VCaP (cell line): ENCODE measurements around the gene GPD2.

Experiments used
- H3K27ac ChIP-seq: fragments of 450-650 bp; 2 replicates; pipeline ENCODE4 v1.5.1; 2017
- CTCF ChIP-seq: fragments of 450-650 bp; conservative IDR thresholded peaks from 2 replicates; pipeline ENCODE4 v1.5.1; 2017; ENCODE audit warnings: mild to moderate bottlenecking, moderate library complexity

GPD2 gene

GRCh38 chr2:156437272-156437930 lies 1.2 kb downstream of the GPD2 start:
- peak overlapping the region; percentile 98 for H3K27ac ChIP-seq
- TF ChIP-seq CTCF: no peak

- no peak for TF ChIP-seq CTCF
- no peak overlapping the region for H3K27ac ChIP-seq
Observed at GRCh38 chr2:156437931-156438410, 1.8 kb downstream of the GPD2 start.

- TF ChIP-seq CTCF: no peak
- no peak overlapping the region for H3K27ac ChIP-seq
Observed at GRCh38 chr2:156443089-156443488, 6.9 kb downstream of the GPD2 start.

GRCh38 chr2:156445296-156446220 lies 9.4 kb downstream of the GPD2 start:
- TF ChIP-seq CTCF: no peak

GRCh38 chr2:156447761-156448160 lies 11.6 kb downstream of the GPD2 start:
- H3K27ac ChIP-seq: no peak overlapping the region
- TF ChIP-seq CTCF: no peak

More at GRCh38 chr2:156445296-156446220, 9.4 kb downstream of the GPD2 start:
- H3K27ac ChIP-seq: no peak overlapping the region

- no peak overlapping the region for H3K27ac ChIP-seq
- no peak for TF ChIP-seq CTCF
Observed at GRCh38 chr2:156448766-156449165, 12.6 kb downstream of the GPD2 start.

- no peak for TF ChIP-seq CTCF
- H3K27ac ChIP-seq: no peak overlapping the region
Observed at GRCh38 chr2:156452971-156453370, 16.8 kb downstream of the GPD2 start.
